T-helper 2 cell treated with Interferon-gamma antibody and Interleukin-4, amounts not matched to agents 100 ng/mL and 5 ng/mL, for 36 hours (primary cell): ENCODE data around the gene WFDC13. TPM values are rescaled to one million over a fixed set of nuclear protein-coding genes. Genes with fewer than 3 reads are reported as not detected.

ENCODE experiments used
- total RNA-seq: library from RNA; stranded (reverse); gene quantifications from 2 replicates; pipeline ENCODE4 v1.2.3, GENCODE V29; 2022

The WFDC13 gene
- total RNA-seq, 1 donor from 2014 or later: not detected

Other genes starting within 250 kb of the WFDC13 start
- gene WFDC2, start 232.3 kb upstream of the WFDC13 start, total RNA-seq: 0.52 TPM in 1 of 2 replicates, not detected in the other
- not detected in 2 replicates for gene SPINT3, start 186.4 kb upstream of the WFDC13 start, total RNA-seq
- not detected in 2 replicates for gene WFDC6, start 162.6 kb upstream of the WFDC13 start, total RNA-seq
- not detected in 2 replicates for gene EPPIN, start 154.6 kb upstream of the WFDC13 start, total RNA-seq
- gene WFDC8, start 122.8 kb upstream of the WFDC13 start, total RNA-seq: not detected in 2 replicates
- not detected in 2 replicates for gene WFDC10A, start 72.3 kb upstream of the WFDC13 start, total RNA-seq
- not detected in 2 replicates for gene WFDC9, start 70.8 kb upstream of the WFDC13 start, total RNA-seq
- not detected in 2 replicates for gene WFDC11, start 31.8 kb upstream of the WFDC13 start, total RNA-seq
- not detected in 2 replicates for gene WFDC10B, start 3.0 kb downstream of the WFDC13 start, total RNA-seq
- not detected in 2 replicates for gene SPINT4, start 20.3 kb downstream of the WFDC13 start, total RNA-seq
- not detected in 2 replicates for gene WFDC3, start 89.8 kb downstream of the WFDC13 start, total RNA-seq
- 30.3 and 31.8 TPM in 2 replicates for gene DNTTIP1, start 89.9 kb downstream of the WFDC13 start, total RNA-seq
- gene UBE2C, start 110.6 kb downstream of the WFDC13 start, total RNA-seq: 181 and 183 TPM in 2 replicates
- gene TNNC2, start 125.3 kb downstream of the WFDC13 start, total RNA-seq: 0.36 TPM in 1 of 2 replicates, not detected in the other
- gene SNX21, start 131.8 kb downstream of the WFDC13 start, total RNA-seq: 1.7 and 1.8 TPM in 2 replicates
- 36.6 and 37.1 TPM in 2 replicates for gene ACOT8, start 155.4 kb downstream of the WFDC13 start, total RNA-seq
- 6.4 and 7.1 TPM in 2 replicates for gene ZSWIM3, start 155.6 kb downstream of the WFDC13 start, total RNA-seq
- gene ZSWIM1, start 179.2 kb downstream of the WFDC13 start, total RNA-seq: 9.8 and 10.7 TPM in 2 replicates
- 0.52 and 1.0 TPM in 2 replicates for gene SPATA25, start 185.6 kb downstream of the WFDC13 start, total RNA-seq
- gene NEURL2, start 189.2 kb downstream of the WFDC13 start, total RNA-seq: 1.4 and 2.1 TPM in 2 replicates
- 55.1 and 60.4 TPM in 2 replicates for gene CTSA, start 189.3 kb downstream of the WFDC13 start, total RNA-seq
- gene PLTP, start 210.1 kb downstream of the WFDC13 start, total RNA-seq: 1.5 and 1.8 TPM in 2 replicates
- gene PCIF1, start 232.6 kb downstream of the WFDC13 start, total RNA-seq: 37.1 and 38.3 TPM in 2 replicates